Measurements from ENCODE around the gene KRTAP1-1.
"Not testable (repeated sequence)": the region's sequence is repeated elsewhere in the genome, so short reads cannot be mapped to it uniquely, and the experiment has no call there.

KRTAP1-1 gene

GRCh38 chr17:41040783-41041571 is at the start of gene KRTAP1-1:
KRTAP1-1 (minus strand) TSS chr17:41041450; CDS start chr17:41041397, 53 bp downstream.
- DNase-seq = not testable (repeated sequence)

- not testable (repeated sequence) for DNase-seq
Measured at GRCh38 chr17:41088760-41089352, 47.6 kb upstream of the KRTAP1-1 start.

DNA sequence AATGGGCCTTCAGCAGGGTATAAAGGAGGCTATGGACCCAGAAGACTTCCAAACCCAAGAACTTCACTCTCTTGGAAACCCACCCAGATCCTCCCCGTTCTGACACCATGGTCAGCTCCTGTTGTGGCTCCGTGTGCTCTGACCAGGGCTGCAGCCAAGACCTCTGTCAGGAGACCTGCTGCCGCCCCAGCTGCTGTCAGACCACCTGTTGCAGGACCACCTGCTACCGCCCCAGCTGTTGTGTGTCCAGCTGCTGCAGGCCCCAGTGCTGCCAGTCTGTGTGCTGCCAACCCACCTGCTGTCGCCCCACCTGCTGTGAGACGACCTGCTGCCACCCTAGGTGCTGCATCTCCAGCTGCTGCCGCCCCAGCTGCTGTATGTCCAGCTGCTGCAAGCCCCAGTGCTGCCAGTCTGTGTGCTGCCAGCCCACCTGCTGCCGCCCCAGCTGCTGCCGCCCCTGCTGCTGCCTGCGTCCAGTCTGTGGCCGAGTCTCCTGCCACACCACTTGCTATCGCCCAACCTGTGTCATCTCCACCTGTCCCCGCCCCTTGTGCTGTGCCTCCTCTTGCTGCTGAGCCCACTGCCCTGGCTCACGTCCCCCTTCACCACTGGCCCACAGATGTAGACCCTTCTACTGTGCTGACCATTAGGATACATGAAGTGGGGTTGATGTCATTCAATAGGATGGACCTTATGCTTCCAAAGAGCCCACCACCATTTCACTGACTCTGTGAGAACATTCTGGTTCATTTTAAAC is 43.0 kb upstream of the KRTAP1-1 start, which contains the start of gene KRTAP4-7:
Gene KRTAP4-7, plus strand, starts transcription at position 51 of the 757 bp plus-strand sequence. Its CDS starts 57 bp downstream, at position 108.
- not testable (repeated sequence) for DNase-seq

DNA sequence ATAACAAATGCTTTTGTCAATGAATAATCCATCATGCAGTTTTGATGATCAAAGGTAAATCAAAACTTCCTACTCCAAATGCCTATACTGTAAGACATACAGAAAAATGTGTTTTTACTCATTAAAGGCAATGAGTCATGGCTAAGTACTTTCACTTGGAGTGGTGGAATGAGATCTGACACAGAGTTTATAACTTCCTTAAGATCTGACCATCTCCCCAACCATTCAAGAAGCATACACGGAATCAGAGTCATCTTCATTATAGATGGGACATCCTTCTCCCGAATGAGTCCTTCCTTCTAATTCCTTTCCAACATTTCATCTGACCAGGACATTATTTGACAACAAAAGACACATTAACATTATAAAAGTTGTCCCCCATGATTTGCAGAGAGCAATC is 42.2 kb upstream of the KRTAP1-1 start:
- DNase-seq = not testable (repeated sequence)

DNA sequence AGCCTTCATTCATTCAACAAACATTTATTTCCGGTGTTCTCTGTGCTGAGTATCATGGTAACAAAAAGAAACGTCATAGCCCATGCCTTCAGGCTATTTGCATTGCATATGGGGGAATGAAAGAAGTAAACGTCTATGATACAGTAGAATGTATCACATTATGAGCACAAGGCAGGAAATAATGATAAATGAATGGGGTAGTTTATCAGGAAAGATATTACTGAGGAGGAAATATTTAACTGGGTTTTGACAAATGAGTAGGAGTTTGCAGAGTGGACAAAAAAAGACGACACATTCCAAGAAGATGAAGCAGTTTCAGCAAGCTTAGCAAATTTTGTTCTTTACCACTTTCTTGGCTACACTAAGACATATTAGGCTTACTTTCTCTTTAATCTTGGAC is 41.4 kb upstream of the KRTAP1-1 start:
- no peak for DNase-seq

DNA sequence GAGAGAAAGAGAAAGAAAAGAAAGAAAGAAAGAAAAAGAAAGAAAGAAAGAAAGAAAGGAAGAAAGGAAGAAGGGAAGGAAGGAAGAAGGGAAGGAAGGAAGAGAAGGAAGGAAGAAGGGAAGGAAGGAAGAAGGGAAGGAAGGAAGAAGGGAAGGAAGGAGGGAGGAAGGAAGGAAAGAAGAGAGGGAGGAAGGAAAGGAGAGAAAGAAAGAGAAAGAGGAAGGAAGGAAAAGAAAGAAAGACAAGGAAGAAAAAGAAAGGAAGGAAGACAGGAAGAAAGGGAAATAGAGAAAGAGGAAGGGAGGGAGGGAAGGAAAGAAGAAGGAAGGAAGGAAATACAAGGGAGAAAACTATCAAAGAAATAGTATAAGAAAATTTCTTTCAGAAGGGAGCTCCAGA is 35.5 kb upstream of the KRTAP1-1 start:
- no peak for DNase-seq

GRCh38 chr17:41073676-41074075 is 32.4 kb upstream of the KRTAP1-1 start:
- no peak for DNase-seq

DNA sequence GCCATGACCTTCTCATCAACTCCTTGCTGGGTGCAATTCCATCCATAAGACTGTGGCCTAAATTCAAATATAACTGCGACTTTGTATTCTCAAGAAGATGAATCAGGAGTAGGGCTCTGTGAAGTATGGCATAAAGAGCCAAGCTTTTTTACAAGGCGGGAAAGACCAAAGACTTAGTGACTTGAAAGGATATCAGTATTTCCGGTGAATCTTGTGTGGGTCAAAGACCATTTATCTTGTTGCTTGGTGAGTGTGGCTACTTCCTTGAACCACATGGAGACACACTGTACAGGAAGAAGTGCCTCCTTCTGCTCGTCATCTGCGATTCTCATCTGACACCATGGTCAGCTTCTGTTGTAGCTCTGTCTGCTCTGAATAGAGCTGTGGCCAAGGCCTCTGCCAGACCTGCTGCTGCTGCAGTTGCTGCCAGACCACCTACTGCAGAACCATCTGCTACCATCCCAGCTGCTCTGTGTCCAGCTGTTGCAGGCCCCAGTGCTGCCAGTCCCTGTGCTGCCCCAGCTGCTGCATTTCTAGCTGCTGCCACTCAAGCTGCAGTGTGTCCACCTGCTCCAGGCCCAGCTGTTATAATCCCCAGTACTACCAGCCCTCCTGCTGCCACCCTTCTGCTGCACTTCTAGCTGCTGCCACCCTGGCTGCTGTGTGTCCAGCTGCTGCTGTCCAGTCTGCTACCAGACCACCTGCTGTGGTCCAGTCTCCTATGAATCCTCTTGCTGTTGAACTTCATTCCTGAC is 30.5 kb upstream of the KRTAP1-1 start:
- DNase-seq = no peak

- no peak for DNase-seq
Measured at GRCh38 chr17:41069031-41069430, 27.8 kb upstream of the KRTAP1-1 start.

DNA sequence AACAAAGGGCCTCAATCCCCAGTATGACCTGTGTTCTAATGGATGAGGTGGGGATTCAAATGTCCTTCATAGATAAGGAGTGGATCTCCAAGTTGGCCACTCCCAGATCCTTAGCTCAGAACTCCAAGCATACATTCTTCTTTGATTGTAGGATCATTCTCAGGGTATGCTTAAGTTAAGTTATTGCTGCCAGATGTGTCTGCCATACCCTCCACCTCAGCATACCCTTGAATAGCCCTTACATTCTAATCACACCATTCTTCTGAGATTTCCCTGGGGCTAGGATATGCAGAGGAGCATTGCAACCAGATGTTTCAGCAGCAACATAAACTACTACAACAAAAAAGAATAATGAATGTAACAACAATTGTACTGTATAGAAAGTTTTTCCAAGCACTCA is 26.0 kb upstream of the KRTAP1-1 start:
- no peak for DNase-seq

DNA sequence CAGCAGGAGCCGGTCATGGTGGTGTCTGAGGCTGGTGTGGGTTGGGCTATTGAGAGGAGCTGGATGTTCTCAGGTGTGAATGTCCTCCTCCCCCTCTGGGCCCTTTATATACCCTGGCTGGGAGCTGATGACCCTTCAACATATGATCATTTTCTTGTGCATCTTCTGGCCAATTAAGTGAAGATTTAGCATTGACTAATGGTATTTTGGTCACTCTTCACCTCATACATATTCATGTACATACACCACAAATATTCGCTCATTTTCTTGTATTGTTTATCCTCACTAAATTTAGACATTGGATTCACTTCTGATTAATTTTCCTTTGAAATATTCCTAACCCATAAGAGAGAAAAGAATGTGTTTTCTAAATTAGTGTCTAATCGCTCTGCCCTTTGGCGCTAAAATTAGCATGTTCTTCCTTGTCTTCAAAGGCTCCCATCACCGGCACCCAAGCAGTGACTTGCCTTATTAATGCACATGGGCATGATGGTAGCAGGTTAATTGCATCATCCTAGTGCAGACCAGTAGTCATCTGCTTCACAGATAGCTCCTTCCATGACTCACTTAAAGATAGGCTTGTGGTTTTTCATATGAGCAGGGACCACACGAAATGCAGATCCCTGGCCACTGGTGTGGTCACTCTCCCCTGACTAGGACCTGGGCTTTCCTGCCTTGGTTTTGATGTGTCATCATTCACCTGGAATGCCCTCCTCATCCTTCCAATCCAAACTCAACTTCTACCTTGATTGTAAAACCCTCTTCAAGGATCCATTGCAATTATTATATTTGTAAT is 24.8 kb upstream of the KRTAP1-1 start, which contains the start of gene KRTAP2-4:
Gene KRTAP2-4, minus strand, starts transcription at position 51 of the 796 bp plus-strand sequence. Its CDS starts 34 bp downstream, at position 17.
- DNase-seq = no peak

DNA sequence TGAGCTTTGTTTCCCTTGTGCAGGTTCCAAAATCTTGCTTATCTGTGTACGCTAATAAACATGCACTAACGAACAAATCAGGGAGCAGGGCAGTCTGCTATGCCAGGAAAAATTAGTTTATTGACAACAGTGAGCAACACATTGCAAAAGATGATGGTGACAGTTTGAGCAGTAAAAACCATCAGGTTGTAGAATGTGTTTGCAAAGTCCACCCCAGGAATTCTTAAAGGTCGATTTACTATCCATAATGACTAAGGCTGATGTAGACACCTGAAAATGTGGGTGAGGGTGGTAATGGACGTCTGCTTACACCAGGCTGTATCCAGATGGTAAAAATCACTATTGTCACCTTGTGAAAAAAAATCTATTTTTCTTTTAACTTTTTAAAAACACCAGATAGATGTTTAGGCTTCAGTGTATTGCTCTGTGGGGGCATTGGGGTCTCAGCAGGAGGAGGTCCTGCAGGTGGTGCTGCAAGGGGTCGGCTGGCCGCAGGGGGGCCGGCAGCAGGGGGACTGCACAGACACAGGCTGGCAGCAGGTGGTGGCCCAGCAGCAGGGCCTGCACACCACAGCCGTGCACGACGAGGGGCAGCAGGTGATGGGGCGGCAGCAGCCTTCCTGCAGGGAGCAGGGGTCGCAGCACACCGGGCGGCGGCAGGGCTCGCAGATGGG is 23.9 kb upstream of the KRTAP1-1 start:
- DNase-seq = not testable (repeated sequence)

DNA sequence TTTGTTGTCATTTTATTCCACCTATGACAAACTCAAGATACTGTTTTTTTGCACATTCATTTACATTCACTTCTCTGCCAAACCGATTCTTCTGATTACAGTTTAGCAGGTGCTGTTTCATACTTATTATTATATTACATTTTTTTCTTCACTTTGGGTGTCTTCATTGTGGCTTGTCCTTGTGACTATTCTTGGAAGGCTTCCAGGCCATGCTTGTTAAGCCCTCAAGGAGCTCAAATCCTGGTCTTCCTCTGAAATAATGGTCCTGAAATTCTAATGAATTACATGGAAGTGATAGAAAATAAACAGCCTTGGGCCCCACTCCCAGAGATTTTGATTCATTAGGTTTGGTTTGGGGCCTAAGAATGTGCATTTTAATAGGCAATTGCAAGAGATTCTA is 23.1 kb upstream of the KRTAP1-1 start:
- no peak for DNase-seq

DNA sequence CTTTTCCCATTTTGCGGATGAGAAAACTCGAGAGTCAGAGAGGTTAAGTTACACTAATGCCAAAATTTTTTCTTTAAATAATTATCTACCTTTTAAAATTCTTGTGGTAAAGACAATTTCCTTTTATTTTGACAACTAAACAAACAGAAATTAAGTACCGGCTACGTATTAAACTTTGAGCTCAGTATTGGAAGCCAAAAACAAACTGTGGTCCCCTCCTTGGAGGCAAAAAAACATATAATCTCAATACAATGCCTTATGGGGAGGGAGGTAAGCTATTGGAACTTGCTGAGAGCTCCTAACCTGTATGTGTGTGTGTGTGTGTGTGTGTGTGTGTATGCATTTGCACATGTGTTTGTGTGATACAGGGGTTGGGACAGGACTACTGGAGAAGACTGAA is 22.2 kb upstream of the KRTAP1-1 start:
- DNase-seq = no peak

DNA sequence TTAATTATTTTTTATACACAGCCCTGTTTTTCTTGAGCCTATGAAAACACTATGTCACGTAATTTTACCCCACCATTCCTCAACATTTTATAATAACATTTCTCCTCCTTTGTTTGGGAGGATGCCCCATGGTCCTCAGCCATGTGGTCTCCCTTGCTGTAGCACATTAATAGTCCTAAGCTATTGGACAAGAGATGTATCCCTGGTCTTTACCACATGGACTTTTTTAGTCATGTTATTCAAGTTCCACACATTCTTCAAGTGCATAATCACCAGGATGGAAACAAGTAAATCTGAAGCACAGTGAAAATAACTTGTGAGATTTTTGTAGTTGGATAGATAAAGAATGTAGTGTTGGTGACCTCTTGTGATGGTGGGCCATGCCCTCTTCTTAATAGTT is 20.7 kb upstream of the KRTAP1-1 start:
- DNase-seq = no peak

- no peak for DNase-seq
Measured at GRCh38 chr17:41060052-41060604, 18.9 kb upstream of the KRTAP1-1 start, which contains the start of gene KRTAP2-3. KRTAP2-3 (minus strand) TSS chr17:41060114; CDS start chr17:41060050, 64 bp downstream.

DNA sequence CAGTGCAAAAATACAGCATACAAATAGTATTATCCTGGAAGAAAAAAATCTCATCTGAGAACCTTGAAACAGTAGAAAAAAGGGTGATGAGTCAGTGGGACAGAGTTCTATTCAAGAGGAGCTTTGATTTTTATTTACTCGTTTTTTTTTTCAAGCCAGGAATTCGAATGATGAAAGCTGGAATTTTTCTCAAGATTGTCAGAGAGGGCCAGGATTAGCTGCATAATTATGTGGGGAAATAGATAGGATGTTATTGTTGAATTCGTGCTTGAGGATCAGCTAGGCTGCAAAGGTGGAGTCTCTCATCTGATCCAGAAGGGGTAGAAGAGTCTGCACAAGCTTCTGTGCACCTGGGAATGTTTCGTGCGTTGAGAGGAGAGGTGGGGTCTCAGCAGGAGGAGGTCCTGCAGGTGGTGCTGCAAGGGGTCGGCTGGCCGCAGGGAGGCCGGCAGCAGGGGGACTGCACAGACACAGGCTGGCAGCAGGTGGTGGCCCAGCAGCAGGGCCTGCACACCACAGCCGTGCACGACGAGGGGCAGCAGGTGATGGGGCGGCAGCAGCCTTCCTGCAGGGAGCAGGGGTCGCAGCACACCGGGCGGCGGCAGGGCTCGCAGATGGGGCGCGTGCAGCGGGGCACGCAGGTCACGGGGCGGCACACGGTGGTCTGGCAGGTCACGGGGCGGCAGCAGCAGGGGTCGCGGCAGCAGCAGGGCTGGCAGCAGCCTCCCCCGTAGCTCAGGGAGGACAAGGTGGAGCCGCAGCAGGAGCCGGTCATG is 18.2 kb upstream of the KRTAP1-1 start:
- DNase-seq = not testable (repeated sequence)

GRCh38 chr17:41058741-41059140 is 17.5 kb upstream of the KRTAP1-1 start:
- DNase-seq = no peak

DNA sequence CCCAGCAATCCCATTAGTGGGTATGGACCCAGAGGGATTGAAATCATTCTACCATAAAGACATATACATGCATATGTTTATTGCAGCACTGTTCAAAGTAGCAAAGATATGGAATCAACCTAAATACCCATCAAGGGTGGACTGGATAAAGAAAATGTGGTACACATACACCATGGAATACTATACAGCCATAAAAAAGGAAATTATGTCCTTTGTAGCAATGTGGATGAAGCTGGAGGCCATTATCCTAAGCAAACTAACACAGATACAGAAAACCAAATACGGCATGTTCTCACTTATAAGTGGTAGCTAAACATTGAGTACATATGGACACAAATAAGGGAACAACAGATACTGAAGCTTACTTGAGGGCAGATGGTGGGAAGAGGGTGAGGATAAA is 16.3 kb upstream of the KRTAP1-1 start:
- DNase-seq = no peak

- not testable (repeated sequence) for DNase-seq
Measured at GRCh38 chr17:41055130-41055529, 13.9 kb upstream of the KRTAP1-1 start, which contains the start of gene KRTAP2-2. KRTAP2-2 (minus strand) TSS chr17:41055230; CDS start chr17:41055211, 19 bp downstream.
